Activated CD8-positive, alpha-beta memory T cell treated with anti-CD3 and anti-CD28 coated beads for 4 hours (primary cell): Measurements from ENCODE around the gene VWDE.

Experiments used
- DNase-seq, 2 donors: peaks; one replicate each; pipeline ENCODE4 v3.0.0-alpha.2; 2020; ENCODE audit warnings: low read depth in 2 of 2

VWDE gene

DNA sequence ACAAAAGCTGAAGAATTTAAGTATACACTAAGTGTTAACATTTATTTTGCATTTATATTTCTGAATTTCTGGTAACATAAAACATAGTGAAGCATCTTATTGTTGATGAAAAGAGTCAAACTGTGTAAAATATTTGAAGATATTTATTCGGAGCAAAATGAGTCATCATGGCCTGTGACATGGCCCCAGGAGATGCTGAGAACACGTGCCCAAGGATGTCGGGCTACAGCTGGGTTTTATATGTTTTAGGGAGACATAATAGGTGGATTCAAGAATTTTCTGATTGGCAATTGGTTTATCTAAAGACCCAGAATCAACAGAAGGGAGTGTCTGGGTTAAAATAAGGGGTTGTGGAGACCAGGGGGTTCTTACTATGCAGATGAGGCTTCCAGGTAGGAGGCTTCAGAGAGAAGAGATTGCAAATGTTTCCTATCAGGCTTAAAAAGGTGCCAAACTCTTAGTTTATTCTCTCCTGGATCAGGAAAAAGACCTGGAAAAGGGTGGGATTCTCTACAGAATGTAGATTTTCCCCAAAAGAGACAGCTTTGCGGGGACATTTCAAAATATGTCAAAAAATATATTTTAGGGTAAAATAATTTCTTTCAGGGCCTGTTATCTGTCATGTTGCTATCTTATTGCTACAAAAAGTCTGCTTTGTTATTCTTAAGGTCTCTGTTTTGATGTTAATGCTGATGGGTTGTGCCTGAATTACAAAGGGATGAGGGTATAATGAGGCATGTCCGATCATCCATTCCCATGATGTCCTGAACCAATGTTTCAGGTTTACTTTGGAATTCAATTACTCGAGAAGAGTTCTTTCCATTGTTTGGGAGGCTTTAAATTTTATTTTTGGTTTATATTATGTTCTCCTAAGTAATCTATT lies 74.5 kb downstream of the VWDE start:
- DNase-seq, result no peak

DNA sequence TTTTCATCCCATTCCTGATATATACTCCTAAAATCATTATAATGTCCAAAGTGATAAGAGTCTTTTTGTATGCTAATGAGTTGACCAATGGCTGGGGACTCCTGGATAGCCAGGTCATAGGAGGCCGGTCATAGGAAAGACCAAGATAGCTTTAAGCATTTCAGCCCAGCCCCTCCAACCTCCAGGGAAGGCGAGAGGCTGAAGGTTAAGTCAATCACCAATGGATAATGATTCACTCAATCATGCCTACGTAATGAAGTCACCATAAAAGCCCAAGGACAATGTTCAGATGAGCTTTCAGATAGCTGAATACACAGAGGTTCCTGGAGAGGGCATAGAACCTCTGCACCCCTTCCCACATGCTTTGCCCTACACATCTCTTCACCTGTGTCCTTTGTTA lies 75.7 kb downstream of the VWDE start:
- DNase-seq, result no peak

DNA sequence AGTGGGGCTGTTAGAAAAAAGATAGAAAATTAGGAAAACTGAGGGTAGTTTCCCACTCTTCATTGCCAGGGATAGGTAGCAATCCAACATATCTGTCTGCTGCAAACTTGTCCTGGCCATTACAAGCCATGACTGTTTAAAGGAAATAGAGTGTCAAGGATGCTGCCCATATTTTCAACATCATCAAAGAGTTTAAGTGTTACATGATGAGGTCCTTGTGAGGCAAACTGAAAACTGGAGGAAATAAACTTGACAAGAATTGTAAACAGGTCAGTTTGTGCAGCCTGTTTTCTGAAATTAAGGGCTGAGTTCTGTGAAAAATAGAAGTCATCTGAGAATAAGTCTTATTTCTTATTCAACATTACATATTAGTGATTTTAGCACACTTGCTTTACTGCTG lies 78.0 kb downstream of the VWDE start:
- DNase-seq, result no peak

DNA sequence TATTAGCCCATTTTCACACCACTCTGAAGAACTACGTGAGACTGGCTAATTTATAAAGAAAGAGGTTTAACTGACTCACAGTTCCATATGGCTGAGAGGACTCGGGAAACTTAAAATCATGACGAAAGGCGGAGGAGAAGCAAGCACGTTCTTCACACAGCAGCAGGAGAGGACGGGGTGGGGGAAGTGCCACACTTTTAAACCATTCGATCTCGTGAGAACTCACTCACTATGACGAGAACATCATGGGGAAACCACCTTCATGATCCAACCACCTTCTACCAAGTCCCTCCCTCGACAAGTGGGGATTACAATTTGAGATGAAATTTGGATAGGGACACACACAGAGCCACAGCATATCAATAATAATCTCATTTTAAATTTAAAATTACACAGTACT lies 80.2 kb downstream of the VWDE start:
- no peak for DNase-seq

DNA sequence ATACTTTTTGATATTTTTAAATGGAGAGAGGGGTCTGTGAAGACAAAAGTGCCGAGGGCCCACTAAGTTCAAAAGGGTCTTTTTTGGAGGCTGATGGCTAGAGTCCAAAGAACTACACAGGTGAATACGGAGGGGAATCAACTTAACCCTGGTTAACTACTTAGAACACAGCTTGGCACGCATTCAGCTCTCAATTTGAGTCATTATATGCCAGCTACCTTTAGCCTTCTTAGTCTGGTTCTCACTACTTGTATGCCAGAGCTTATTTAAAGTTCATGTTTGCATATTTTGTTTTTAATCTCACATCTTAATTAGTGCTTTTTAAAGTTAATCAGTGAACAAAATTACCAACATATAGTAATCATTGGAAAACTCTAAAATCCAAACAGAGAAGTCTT lies 80.8 kb downstream of the VWDE start:
- no peak for DNase-seq

DNA sequence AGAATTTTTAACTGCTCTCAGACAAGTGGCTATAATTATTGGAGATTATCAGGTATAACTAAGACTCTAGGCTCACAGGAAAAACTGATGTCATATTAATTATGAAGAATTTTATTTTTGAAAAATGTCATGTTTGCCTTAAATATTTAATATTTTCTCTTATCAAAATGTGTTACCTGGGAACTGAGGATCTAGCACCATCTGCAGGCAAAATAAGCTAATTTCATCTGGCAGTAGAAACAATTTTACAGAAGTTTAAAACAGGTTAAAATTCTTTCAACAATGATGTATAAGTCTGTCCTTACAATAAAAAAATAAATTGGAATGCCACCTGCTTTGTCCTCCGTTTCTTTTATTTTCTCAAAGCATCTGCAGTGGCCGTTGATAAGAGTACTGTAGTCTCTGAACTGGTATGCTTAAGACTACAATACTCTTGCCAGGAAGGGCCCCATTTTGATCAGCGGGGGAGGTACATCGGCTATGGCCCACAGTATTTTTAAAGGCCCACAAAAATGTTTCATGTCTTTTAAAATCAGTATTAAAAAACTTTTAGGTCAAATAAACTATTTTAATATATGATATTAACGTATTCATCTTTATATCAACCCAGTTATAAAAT lies 81.3 kb downstream of the VWDE start:
- DNase-seq, result no peak

DNA sequence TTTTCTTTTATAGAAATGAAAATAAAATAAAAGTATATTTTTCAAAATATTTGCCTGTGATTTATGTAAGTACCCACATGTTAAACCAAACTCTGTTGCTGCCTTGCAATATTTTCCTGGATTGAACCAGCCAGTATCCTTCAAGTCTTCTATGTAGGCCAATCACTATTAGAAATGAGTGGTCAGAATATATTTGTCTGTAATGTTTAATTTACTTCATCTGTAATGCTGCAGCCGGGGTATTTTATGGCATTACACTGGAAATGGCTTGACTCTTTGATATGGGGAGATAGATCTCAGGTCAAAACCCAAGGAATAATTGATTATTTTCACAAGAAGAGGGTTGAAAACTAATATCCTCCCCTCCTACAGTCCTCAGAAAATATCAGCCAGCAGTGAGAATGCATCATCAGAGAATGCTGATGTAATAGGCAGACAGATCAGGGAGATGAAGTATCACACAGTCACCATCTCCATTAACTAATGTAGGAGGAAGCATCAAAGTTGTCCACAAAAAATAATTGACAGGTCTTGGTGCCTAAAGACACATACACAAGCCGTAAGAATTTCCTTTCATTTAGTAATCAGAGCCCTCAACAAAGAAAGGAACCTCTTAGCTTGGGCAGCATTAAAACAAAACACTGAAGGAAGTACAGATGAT lies 82.5 kb downstream of the VWDE start:
- no peak for DNase-seq

DNA sequence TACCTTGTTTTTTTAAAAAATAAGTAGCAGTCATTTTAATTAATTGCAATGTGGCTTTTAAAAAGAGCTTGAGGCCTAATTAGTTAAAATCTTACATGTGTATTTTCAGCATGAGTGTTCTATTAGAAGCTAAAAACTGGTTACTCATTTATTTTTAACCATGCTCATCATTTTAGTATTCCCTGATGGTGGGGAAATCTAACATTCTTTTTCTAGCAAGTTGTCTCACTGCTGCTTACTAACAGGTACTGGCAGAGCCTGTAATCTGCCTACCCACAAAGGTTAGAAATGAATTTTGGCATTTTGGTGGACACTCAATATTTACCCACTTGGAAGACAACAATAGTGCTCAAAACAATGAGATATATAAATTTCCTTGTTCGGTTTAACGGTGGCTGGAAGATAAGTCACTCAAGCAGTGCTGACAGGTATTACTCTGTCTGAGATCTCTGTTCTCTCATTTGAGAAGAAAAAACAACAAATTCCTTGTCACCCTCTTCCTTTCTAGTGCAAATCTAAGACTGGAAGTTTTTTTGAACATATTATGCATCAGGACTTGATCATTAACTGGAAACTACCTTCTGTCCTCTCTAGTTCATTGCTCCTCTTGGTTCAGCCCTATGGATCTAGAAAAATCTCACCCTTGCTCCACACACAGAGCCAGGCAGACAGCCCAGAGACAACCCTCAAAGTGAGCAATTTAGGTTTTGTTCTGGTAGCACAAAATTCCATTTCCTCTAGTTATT lies 83.3 kb downstream of the VWDE start:
- no peak for DNase-seq

DNA sequence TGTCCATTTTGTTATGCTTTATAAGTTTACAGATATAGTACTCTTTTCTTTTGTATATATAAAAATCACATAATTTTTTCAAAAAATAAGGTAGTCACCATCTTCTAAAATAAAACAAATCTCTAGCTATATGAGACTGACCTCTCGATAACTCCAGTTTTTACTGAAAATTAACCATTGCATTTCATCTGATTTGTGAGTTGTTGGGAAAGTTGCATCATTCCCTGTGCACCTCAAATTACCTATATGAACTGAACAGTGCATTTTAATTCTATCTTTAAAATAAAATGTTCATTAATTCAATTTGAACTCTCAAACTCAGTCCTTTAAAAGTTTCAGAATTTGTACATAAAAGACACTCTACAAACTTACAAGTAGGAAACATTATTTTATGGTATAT lies 86.0 kb downstream of the VWDE start:
- DNase-seq, result no peak

DNA sequence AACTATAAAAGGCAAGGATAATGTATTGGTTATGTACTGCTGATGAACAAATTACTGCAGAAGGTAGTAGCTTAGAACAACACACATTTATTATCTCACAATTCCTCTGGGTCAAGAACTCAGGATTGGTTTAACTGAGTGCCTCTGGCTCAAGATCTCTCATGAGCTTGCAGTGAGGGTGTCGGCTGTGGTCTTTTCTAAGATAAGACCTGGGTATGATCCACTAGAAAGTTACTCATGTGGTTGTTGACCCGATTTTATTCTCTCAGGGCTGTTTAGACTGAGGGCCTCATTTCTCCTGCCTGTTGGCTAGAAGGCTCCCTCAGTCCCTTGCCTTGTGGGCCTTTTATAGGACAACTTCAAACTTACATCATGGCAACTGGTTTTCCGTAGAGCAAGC lies 86.7 kb downstream of the VWDE start:
- no peak for DNase-seq

DNA sequence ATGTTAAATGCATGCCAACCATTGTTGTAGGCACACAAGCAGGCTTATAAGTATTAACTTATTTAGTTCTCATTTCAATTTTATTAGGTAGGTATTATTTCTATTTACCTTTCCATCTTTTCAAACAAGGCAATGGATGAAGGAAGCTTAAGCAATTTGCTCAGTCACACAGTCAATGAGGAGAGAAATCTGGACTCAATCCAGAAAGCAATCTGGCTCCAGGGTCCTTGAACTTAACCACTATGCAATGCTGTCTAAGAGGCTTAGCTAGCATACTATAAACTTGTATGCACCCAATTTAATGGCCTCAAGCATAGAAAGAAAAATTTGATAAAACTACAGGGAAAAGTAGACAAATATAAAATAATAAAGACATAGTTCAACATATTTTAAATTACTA lies 88.6 kb downstream of the VWDE start:
- DNase-seq, result no peak

DNA sequence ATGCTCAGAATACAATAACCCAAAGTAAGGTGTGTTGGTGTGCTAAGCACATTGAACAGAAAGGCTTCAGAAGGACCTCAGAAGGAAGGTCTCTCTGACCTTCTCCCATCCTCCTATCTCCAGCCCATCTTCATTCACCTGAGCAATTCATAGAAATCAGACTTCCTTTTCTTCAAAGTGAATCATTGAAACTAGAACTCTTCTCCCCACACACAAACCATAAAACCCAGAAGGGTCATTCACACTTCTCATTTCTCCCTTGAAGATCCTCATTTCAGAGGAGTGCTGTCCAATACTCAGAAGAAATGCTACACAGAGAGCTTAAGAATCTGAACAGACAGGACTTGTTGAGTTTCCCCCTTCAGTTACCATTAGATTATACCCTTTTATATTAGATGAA lies 89.5 kb downstream of the VWDE start:
- no peak for DNase-seq

DNA sequence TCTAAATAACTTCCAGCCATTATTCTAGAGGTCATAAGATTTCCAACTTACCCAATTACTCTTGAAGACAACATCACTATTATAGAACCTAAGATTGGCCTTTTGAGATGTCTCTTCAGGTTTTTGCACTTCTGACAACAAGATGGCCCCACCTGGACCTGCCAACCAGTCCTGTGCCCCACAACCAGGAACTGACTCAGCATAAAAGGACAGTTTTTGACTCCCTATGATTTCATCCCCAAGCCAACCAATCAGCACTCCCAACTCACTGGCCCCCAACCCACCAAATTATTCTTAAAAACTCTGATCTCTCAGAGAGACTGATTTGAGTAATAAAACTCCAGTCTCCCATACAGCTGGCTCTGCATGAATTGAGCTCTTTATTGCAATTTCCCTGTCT lies 98.2 kb downstream of the VWDE start:
- no peak for DNase-seq

DNA sequence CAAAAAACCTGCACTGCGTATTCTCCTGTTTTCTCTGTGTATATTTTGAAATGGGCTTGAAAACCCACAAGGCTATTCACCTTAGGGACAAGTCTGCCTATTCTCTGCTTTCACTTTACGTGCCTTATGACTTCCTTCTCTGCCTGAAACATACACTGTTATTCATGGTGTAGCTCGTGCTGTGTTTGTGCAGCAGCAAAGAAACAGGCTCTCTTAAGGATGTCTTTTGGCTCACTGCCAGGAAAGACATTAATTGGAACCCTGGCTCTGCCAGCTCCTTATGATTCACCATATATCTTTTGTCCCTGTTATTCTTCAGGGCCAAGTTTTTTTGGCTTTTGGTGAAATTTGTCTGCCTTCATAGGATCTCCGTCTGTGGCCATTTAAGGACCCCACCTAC lies 100.2 kb downstream of the VWDE start:
- DNase-seq, result no peak

DNA sequence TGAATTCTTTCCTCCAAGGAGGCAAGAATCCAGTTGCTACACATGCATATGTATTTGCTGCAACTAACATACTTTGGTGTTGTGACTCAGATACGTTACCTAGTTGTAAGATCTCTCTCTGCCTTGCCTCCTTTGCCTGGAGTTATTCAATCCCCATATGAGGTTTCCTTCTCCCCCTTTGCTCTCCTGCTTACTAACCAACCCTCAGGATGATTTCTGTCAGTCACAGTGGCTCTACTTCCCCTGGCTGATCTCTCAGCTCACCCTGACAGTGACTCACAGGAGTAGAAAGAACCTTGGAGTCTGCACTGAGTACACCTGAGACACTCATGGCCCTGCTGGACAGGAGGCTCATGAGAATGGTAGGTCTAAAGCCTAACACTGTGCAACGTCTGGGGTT lies 100.6 kb downstream of the VWDE start:
- no peak for DNase-seq

DNA sequence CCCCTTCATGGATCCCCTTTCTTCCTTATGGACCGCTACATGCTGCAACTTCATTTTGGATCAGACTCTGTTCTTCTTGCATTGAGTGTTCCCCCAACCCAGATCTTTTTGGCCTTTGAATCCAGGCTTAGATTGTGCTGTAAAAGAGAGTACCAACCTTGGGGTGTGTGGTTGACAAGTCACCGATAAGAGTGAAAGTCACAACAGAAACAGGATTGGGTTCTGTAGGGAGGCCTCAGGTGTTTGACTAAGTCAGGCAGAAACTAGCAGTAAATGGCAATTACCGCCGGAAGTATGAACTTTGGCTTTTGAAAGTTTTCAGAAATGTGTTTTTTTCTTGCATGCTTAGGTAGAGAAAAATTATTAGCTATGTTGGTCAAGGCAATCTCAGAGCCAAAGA lies 103.2 kb downstream of the VWDE start:
- DNase-seq, result no peak

DNA sequence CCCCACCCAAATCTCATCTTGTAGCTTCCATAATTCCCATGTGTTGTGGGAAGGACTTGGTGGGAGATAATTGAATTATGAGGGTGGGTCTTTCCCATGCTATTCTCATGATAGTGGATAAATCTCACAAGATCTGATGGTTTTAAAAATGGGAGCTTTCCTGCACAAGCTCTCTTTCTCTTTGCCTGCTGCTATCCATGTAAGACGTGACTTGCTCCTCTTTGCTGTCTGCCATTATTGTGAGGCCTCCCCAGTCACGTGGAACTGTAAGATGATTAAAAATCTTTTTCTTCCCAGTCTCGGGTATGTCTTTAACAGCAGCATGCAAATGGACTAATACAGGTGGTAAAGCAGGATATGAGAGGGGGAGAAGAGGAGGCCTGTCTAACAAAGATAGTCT lies 104.3 kb downstream of the VWDE start:
- no peak for DNase-seq

DNA sequence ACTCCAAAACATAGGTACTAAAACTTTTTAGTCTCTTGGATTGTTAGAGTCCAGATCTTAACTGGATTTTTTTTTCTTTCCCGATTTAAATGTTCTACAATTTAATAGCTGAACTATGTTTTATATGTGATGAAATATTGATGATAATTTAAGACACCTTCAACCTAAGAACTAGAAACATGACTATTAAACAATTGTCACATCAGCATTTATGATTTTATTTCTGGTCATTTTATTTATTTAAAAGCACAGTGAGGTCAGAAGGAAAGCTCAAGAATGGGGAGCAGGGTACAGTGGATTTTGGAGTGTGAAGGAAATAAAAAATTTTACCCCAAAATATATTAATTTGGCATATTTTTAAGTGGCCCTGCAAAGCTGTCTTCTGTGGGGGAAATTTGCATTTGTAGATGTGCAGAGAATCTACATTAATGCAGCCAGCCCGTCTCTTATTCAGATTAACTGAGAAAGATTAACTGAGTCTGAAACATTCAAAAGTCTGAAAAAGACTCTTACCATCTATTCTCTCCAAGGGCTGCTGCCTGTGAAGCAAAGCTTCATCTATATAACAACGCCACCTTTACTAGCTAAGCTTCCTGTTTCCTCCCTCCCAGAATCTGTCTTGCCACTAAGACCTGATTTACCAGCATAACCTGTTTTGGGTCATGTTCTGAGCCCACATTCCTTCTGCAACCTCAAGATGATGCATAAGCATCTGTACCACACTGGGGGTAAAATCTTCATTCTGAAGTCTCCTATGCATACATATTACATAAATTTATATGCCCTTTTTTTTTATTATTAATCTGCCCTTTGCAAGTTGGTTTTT lies 106.2 kb downstream of the VWDE start:
- no peak for DNase-seq

DNA sequence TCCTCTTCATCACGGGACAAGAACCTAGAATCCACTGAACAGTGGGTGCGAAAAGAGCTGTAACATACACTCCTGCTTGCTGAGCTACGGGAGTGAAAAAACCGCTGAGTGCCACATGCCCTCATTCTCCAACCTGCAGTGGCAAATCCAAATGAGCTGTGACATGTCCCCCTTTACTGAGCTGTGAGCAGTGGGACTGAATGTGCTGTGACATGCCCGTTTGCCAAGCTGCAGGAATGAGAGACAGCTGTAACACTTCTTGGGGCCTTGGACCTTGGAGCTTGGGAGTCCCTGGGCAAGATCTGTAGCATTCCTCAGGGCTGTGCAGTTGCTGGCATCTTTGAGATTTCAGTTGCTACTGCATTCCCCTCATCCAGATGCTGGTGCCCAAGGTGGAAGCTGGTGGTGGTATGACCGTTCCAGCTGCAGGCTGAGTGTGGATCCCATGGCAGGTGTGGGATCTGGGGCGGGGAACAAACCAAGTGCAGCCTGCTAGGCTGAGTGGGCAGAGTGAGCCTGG lies 107.6 kb downstream of the VWDE start:
- no peak for DNase-seq

DNA sequence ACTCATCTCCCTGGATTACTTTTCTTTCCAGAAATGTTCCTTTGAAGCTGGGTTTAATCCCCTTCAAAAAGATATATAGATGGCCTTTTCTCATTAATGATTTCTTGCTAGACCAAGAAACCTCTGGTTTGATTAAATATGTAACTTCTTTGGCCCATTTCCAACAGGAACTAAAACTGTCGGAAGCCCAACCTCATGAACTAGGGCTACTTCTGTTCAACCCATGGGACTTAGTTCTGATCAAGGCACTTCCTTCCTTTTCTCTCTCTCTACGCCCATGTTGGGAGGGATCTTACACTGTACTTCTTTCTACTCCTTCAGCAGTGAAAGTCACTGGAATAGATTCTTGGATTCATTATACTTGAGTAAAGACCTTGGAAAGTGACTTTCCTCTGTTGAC lies 109.0 kb downstream of the VWDE start:
- DNase-seq, result no peak

DNA sequence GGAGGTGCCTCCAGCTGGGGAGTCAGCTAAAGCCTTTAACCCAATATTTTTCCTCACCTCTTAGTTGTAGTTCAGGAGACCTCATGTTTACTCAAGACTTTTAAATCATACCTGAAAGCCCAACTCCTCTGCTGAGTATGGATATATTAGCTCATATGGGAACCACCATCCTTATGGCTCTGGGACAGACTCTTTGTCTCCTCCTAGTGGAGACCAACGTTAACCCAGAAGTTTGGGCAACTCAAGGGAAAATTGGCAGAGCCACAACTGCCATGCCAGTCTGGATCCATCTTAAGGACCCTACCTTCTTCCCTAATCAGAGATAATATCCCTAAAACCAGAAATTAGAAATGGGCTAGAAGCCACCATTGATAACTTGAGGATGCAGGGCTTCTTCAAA lies 111.8 kb downstream of the VWDE start:
- no peak for DNase-seq
